Measurements from ENCODE around the gene FBXO42.

GRCh38 chr1:16352842-16353535 is 709 bp upstream of the FBXO42 start:
- TF ChIP-seq CTBP1 (IDR thresholded peaks at IDR 0.05; ENCODE audit: borderline replicate concordance) (no peak), TARDBP (IDR thresholded peaks at IDR 0.05) (no peak), SP1 (IDR thresholded peaks at IDR 0.05) (no peak), ARNT (IDR thresholded peaks at IDR 0.05) (no peak), SUZ12 (IDR thresholded peaks at IDR 0.05) (no peak), BHLHE40 (IDR thresholded peaks at IDR 0.05; ENCODE audit: borderline replicate concordance) (no peak), L3MBTL2 (conservative IDR thresholded peaks at IDR 0.05) (no peak; the same call in none of the 2 replicates)

Data from HEK293T (cell line).